Sigmoid colon (tissue), 7 donors: Measurements from ENCODE around the gene ITSN2. TPM values are rescaled to one million over a fixed set of nuclear protein-coding genes. Genes with fewer than 3 reads are reported as not detected.

ENCODE experiments used
- DNase-seq: peaks from one replicate; pipeline ENCODE4 v3.0.0-alpha.2; 2019
- H3K27ac ChIP-seq, 4 donors: fragments of 200-600 bp; sonication (generic); one replicate each; pipeline ENCODE4 v1.5.1; 2016 to 2019; ENCODE audit warnings: mild to moderate bottlenecking in 1 of 4
- H3K27me3 ChIP-seq, 3 donors: fragments of 200-600 bp; sonication (generic); one replicate each; pipeline ENCODE4 v1.5.1; 2019; ENCODE audit warnings: mild to moderate bottlenecking in 1 of 3
- H3K36me3 ChIP-seq, 4 donors: fragments of 200-600 bp; sonication (generic); one replicate each; pipeline ENCODE4 v1.5.1; 2016 to 2019
- H3K4me1 ChIP-seq, 4 donors: fragments of 200-600 bp; sonication (generic); one replicate each; pipeline ENCODE4 v1.5.1; 2017 to 2019
- H3K4me3 ChIP-seq, 4 donors: fragments of 200-600 bp; sonication (generic); one replicate each; pipeline ENCODE4 v1.5.1; 2017 to 2019; ENCODE audit warnings: mild to moderate bottlenecking in 2 of 4, moderate library complexity in 1 of 4
- H3K9me3 ChIP-seq, 4 donors: fragments of 200-600 bp in 3 of 4; sonication (generic) in 3 of 4; one replicate each; pipeline versions ENCODE4 v1.5.1 to v1.6.1; 2013 to 2019
- CTCF ChIP-seq, 4 experiments: fragments of 450-650 bp in 3 of 4; fragments of 200-600 bp in 1 of 4; IDR thresholded peaks; one replicate each; pipeline ENCODE4 v1.5.1; 2016 to 2019; ENCODE audit warnings: antibody characterized with exemption in 4 of 4, mild to moderate bottlenecking in 3 of 4, moderate library complexity in 2 of 4
- EP300 ChIP-seq, 4 donors: sonication (generic); formaldehyde crosslinking; IDR thresholded peaks; one replicate each; pipeline ENCODE4 v1.6.1; 2017; ENCODE audit warnings: antibody characterized with exemption in 4 of 4
- POLR2A ChIP-seq, 2 donors: fragments of 450-650 bp; IDR thresholded peaks; one replicate each; pipeline ENCODE4 v1.6.1; 2016; ENCODE audit warnings: antibody characterized with exemption in 2 of 2, mild to moderate bottlenecking in 2 of 2, moderate library complexity in 2 of 2
- POLR2AphosphoS5 ChIP-seq, 4 donors: sonication (generic); formaldehyde crosslinking; IDR thresholded peaks; one replicate each; pipeline ENCODE4 v1.6.1; 2017; ENCODE audit warnings: antibody characterized with exemption in 4 of 4
- WGBS, 2 donors: extraction: QIAGEN DNeasy Blood & Tissue Kit; methylation state at CpG; one replicate each; pipeline ENCODE4 v1.1.7; 2013; 5-methylcytosine and 5-hydroxymethylcytosine counted together
- intact Hi-C: fragments of 100-400 bp; cut with DNase I; formaldehyde crosslinking; loops from one replicate; pipeline ENCODE4 v1.15.1; 2023
- polyA plus RNA-seq, 3 donors: library from polyadenylated mRNA; stranded (reverse); fragments of 200-250 nt; gene quantifications; one replicate each; pipeline ENCODE4 v1.2.3, GENCODE V29; 2013
- total RNA-seq, 4 donors: library from RNA; depleted of rRNA; stranded (reverse); fragments of >200 nt; gene quantifications; one replicate each; pipeline ENCODE4 v1.1.0, GENCODE V29; 2016
- donor health status: healthy with polysubstance abuse.
- donor health status: Bipolar disorder and iron deficiency.
- donor health status: healthy.

ITSN2 gene
- total and polyA plus RNA-seq, 7 donors = 19.2 to 73.6 (median 56.0) TPM

GRCh38 chr2:24191848-24192247 is 168.5 kb downstream of the ITSN2 start:
- H3K9me3 ChIP-seq = no peaks in the 10 kb centered on the region
- intact Hi-C loops = no loop called here
- H3K4me1 ChIP-seq = no peaks in the 10 kb centered on the region
- no peaks in the 10 kb centered on the region for H3K36me3 ChIP-seq
- 60 to 64% methylated on average over 5 of the region's 5 CpGs for WGBS, 2 donors
- H3K4me3 ChIP-seq = no peak overlapping the region
- DNase-seq = no peak
- H3K27ac ChIP-seq = no peak overlapping the region
- H3K27me3 ChIP-seq = no peaks in the 10 kb centered on the region
- TF ChIP-seq CTCF (IDR thresholded peaks at IDR 0.05) (no peak), POLR2A (IDR thresholded peaks at IDR 0.05) (no peak), POLR2AphosphoS5 (IDR thresholded peaks at IDR 0.05) (no peak), EP300 (IDR thresholded peaks at IDR 0.05) (no peak)

DNA sequence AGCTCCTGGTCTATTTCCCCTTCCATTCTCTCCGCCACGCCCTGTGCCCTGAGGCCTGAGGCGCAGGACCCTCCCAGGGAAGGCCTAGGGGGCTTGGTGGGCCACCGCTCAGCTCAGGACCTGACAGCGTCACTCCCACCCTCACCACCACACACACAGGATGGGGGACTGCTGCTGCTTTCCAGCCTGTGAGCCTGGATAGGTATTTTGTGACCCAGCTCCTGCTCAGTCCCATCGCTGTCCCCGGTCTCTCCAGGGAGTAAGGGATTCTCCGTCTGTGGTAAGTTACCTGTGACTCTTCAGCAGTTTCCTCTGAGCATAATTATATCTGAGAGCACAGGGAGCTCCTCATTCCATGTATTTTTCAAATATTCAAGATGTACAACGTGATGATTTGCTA is 169.2 kb downstream of the ITSN2 start:
- intact Hi-C loops = no loop called here
- Histone ChIP-seq H3K4me3 (no peak overlapping the region), H3K36me3 (no peaks in the 10 kb centered on the region), H3K27me3 (no peaks in the 10 kb centered on the region), H3K9me3 (no peaks in the 10 kb centered on the region), H3K27ac (no peak overlapping the region), H3K4me1 (no peaks in the 10 kb centered on the region)
- TF ChIP-seq CTCF (IDR thresholded peaks at IDR 0.05) = no peak
- TF ChIP-seq POLR2AphosphoS5 (IDR thresholded peaks at IDR 0.05) = no peak
- TF ChIP-seq POLR2A (IDR thresholded peaks at IDR 0.05) = no peak
- TF ChIP-seq EP300 (IDR thresholded peaks at IDR 0.05) = no peak
- WGBS, 2 donors = 89 to 94% methylated on average over 9 of the region's 9 CpGs
- no peak for DNase-seq

DNA sequence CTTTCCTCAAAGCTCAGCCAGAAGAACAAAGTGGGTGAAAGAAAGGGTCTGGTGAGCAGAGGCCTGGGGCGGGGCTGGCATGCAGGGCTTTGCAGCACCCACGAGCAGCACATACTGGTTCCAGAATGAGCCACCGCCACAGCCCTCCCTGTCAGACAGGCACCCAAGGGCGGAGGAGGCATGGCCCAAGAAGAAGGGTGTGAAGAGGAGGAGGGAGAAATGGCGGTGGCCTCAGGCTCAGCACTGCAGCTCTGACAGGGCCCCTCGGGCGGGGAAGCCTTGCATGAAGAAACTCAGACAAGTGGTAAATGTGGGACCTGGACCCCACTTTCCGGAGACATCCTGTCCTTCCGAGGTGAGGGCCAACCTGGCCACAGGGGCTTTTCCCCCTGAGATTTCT is 169.8 kb downstream of the ITSN2 start:
- no peak for TF ChIP-seq CTCF (IDR thresholded peaks at IDR 0.05)
- TF ChIP-seq EP300 (IDR thresholded peaks at IDR 0.05) = no peak
- no peak for TF ChIP-seq POLR2A (IDR thresholded peaks at IDR 0.05)
- TF ChIP-seq POLR2AphosphoS5 (IDR thresholded peaks at IDR 0.05) = no peak
- DNase-seq = no peak
- Histone ChIP-seq H3K4me3 (no peak overlapping the region), H3K4me1 (no peaks in the 10 kb centered on the region), H3K36me3 (no peaks in the 10 kb centered on the region), H3K27me3 (no peaks in the 10 kb centered on the region), H3K27ac (no peak overlapping the region), H3K9me3 (no peaks in the 10 kb centered on the region)
- 86 to 88% methylated on average over 9 of the region's 9 CpGs for WGBS, 2 donors
- intact Hi-C loops = no loop called here

DNA sequence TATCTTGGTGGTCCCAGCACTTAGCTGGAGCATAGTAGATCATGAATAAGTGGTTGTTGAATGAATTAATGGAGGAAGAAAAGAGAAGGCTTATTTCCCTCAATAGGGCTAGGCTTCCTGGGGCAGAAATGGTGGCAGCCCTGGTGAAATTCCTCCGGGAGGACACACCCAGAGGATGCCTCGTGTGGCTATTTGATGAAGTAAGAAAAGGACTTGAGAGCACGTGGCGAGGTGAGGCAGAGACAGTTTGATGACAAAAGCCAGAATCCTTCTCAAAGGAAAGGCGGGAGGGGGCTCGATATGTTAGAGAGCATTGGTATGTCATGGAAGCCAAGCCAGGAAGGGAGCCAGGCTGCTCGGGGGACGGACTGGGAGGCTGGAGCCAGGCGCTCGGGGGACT is 170.8 kb downstream of the ITSN2 start:
- no peaks in the 10 kb centered on the region for H3K4me1 ChIP-seq
- intact Hi-C loops = no loop called here
- H3K36me3 ChIP-seq = no peaks in the 10 kb centered on the region
- no peak overlapping the region for H3K27ac ChIP-seq
- TF ChIP-seq POLR2A (IDR thresholded peaks at IDR 0.05) (no peak), EP300 (IDR thresholded peaks at IDR 0.05) (no peak), CTCF (IDR thresholded peaks at IDR 0.05) (no peak), POLR2AphosphoS5 (IDR thresholded peaks at IDR 0.05) (no peak)
- no peaks in the 10 kb centered on the region for H3K27me3 ChIP-seq
- H3K9me3 ChIP-seq = no peaks in the 10 kb centered on the region
- DNase-seq = no peak
- no peak overlapping the region for H3K4me3 ChIP-seq
- 84% methylated on average over 10 of the region's 10 CpGs for WGBS, 2 donors

- DNase-seq = no peak
- intact Hi-C loops = no loop called here
- Histone ChIP-seq H3K4me1 (no peaks in the 10 kb centered on the region), H3K4me3 (no peak overlapping the region), H3K27me3 (no peaks in the 10 kb centered on the region), H3K36me3 (no peaks in the 10 kb centered on the region), H3K9me3 (no peaks in the 10 kb centered on the region), H3K27ac (no peak overlapping the region)
- WGBS, 2 donors = 31 to 74% methylated on average over 6 of the region's 6 CpGs
- TF ChIP-seq EP300 (IDR thresholded peaks at IDR 0.05) = no peak
- TF ChIP-seq POLR2A (IDR thresholded peaks at IDR 0.05) = no peak
- TF ChIP-seq POLR2AphosphoS5 (IDR thresholded peaks at IDR 0.05) = no peak
- TF ChIP-seq CTCF (IDR thresholded peaks at IDR 0.05) = no peak
Observed at GRCh38 chr2:24183366-24184069, 176.8 kb downstream of the ITSN2 start.
